ENCODE measurements around the gene RING1.

GRCh38 chr6:33212857-33213165, 4.5 kb downstream of the RING1 start:
- no peak for TF ChIP-seq CTCF (IDR thresholded peaks at IDR 0.05)
- TF ChIP-seq POLR2A (IDR thresholded peaks at IDR 0.05; ENCODE audit: low read depth) = no peak
- no peak for TF ChIP-seq POLR2AphosphoS5 (IDR thresholded peaks at IDR 0.05)
